Erythroblast (primary cell): ENCODE results near the gene ACTG1.

Experiments used
- GATA1 ChIP-seq: IDR thresholded peaks from 2 replicates; pipeline ENCODE4 v1.6.1; 2011; ENCODE audit warnings: low read depth, mild to moderate bottlenecking, control low read depth, low read length, moderate library complexity
- POLR2A ChIP-seq: IDR thresholded peaks from 2 replicates; pipeline ENCODE4 v1.6.1; 2011; ENCODE audit warnings: mild to moderate bottlenecking, low read length

DNA sequence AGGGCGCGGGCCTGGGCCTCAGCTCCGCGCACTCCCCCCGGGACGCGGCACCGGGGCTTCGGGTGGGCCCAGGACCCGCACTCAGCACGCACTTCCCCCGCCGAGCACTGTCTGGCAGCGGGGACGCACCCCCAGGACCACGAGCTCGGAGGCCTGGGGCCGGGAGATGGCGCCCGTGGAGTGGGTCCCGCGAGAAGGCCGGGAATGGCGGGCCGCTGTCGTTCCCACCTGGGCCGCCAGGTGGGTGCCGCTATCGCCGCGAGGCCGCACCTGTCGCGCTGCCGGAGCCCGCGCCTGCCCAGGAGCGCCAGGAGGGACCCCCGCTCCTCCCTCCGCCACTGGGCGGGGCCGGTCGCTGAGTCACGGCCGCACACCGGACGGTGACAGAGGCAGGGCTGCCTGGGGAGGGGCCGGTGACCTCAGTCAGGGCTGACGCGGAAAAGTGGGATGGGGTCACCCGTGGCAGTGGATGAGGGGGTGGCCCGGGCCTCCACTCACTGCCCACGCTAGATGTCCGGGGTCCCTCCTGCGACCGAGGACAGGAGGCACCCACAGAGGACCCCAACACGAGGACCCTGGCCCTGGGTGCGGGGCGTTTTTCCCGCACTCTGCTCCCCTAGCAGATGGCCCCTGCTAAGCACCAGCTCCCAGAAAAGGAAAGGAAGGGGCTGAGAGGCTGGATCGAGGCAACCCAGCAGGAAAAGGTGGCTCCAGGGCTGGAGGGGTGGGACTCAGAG, 6.9 kb upstream of the ACTG1 start:
- TF ChIP-seq POLR2A (no peak), GATA1 (no peak)
